Measurements from ENCODE around the gene ZBTB8B.

DNA sequence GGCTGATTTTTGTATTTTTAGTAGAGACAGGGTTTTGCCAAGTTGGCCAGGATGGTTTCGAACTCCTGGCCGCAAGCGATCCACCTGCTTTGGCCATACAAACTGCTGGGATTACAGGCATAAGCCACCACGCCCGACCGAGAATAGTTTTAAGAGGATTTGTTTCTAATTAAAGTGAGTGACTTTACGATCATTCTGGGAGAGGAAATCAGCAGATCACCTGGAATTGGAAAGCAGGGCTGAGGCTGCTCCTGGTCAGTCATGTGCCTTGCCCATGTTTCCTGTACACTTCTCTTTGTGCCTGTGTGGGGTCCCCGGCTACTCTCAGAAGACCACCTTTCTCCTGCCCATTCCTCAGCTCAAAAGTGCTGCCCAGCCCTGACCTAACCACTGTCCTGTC, 33.9 kb downstream of the ZBTB8B start:
- TF ChIP-seq, protein P1, sequence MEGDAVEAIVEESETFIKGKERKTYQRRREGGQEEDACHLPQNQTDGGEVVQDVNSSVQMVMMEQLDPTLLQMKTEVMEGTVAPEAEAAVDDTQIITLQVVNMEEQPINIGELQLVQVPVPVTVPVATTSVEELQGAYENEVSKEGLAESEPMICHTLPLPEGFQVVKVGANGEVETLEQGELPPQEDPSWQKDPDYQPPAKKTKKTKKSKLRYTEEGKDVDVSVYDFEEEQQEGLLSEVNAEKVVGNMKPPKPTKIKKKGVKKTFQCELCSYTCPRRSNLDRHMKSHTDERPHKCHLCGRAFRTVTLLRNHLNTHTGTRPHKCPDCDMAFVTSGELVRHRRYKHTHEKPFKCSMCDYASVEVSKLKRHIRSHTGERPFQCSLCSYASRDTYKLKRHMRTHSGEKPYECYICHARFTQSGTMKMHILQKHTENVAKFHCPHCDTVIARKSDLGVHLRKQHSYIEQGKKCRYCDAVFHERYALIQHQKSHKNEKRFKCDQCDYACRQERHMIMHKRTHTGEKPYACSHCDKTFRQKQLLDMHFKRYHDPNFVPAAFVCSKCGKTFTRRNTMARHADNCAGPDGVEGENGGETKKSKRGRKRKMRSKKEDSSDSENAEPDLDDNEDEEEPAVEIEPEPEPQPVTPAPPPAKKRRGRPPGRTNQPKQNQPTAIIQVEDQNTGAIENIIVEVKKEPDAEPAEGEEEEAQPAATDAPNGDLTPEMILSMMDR (IDR thresholded peaks at IDR 0.05): no peak
- TF ChIP-seq POLR2AphosphoS5 (IDR thresholded peaks at IDR 0.05): no peak
- no peak for TF ChIP-seq POLR2A (IDR thresholded peaks at IDR 0.05)
